COR-L47 (cell line): Measurements from ENCODE around the gene RAI1.

Experiments
- DNase-seq: peaks from one replicate; lab custom pipeline; 2025; lab: John Stamatoyannopoulos, UW

Gene RAI1

DNA sequence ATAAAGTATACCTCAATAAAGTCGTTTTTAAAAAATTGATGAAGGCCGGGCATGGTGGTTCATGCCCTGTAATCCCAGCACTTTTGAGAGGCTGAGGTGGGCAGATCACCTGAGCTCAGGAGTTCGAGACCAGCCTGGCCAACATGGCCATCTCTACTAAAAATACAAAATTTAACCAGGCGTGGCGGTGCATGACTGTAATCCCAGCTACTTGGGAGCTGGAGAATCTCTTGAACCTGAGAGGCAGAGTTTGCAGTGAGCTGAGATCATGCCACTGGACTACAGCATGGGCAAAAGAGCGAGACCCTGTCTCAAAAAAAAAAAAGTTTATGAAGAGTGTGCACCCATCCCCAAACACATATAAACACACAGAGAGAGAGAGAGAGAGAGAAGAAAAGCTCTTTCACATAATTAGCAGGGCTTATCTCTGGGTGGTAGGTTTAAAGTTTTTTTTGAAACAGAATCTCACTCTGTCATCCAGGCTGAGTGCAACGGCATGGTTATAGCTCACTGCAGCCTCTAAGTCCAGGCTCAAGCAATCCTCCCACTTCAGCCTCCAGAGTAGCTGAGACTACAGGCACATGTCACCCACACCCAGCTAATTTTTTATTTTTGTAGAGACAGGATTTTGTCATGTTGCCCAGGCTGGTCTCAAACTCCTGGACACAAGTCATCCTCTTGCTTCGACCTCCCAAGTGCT is 152.6 kb downstream of the RAI1 start:
- no peak for DNase-seq

DNA sequence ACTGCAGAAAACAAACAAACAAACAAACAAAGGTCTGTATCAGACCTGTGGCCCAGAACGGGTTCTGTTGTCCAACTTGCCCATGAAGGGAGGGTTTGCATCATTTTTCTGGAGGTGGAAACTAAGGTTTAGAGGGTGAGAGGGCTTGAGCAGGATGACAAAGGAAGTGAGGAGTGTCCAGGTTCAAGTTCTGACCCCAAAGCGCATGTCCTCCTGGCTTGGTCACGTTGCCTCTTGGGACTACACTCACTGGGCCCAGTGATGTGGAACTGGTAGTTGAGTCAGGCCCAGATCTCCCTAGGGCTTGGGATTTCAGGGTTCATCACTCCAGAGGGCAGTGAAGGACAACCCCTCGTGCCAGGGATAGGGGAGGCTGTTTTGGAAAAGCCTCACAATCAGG is 153.7 kb downstream of the RAI1 start:
- no peak for DNase-seq

- DNase-seq: no peak
Observed at GRCh38 chr17:17835415-17836249, 154.4 kb downstream of the RAI1 start.

DNA sequence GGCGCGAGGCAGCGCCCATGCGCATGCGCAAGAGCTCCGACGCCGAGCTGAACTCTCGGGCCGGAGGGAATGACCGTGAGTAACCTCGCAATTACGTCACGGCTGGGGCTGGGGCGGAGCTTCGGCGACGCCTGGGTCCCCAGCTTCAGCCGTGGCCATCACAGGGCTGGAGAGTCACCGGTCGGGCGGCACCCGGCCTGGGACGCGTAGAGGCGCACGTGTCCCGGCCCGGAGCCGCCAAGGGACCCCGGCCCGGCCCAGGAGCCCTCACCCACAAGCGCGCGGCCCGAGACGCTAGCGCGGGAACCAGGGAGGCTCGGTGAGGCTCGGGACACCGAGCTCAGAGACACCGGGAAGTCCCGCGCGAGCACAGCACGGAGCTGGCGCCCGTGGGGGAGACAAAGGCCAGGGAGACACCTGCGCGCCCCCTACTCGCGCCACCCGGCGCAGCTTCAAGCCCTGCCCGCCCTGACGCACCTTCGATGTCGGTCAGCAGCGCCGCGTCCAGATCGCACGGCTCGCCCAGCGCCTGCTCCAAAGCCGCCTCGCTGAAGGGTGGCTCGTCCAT is 155.1 kb downstream of the RAI1 start:
- DNase-seq: peak; percentile 86

DNA sequence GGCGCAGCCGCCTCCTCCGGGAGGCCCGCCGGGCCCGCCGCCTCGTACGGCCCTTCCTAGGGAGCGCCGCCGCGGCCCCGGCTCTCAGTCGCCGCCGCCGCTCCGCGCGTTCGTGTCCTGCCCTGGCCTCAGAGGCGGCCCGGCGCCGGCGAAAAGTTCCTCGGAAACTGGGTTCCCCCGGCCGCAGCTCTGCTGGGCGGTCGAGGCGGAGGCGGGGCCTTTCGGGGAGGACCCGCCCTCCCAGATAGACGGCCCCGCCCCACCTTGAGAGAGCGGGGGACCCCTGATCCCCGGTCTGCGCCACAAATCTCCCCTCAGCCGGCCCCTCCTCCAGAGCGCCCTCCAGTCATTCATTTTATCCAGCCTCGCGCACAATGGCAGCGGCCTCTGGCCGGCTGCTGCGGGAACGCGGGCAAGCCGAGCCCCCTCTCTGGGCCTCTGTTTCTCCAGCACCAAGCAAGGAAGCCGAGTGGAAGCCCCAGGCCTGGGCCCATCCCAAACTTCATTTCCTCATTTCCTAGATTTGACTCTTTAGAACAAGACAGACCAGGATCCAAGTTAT is 155.6 kb downstream of the RAI1 start, which contains the start of gene SREBF1:
Gene SREBF1, minus strand, starts transcription at position 169 of the 562 bp plus-strand sequence. CDS start 169 bp downstream, outside the sequence.
- DNase-seq: no peak

DNA sequence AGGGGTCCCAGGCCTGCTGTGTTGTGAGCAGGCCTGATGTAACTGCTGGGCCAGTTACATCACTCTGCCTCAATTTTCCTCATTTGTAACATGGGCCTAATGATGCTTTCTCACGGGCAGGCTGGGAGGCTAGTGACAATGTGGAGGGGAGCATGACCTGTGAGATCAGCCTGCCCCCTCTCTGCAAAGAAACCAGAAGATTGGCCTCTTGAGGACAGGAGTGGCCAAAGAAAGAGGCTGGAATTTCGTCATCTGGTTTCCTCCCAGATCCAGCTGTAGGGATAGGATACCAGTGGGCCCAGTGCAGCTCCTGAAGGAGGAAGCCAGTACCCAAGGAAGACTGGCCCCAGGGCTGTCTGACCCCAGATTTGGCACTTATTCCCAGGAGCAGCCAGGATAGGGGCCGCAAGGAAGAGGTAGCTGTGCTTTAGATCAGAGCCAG is 156.1 kb downstream of the RAI1 start:
- DNase-seq: no peak

- no peak for DNase-seq
Observed at GRCh38 chr17:17837966-17838962, 157.0 kb downstream of the RAI1 start.

- peak; percentile 65 for DNase-seq
Observed at GRCh38 chr17:17839791-17840707, 158.8 kb downstream of the RAI1 start.

- no peak for DNase-seq
Observed at GRCh38 chr17:17840751-17841591, 159.7 kb downstream of the RAI1 start.

- no peak for DNase-seq
Observed at GRCh38 chr17:17841601-17842025, 160.4 kb downstream of the RAI1 start.

DNA sequence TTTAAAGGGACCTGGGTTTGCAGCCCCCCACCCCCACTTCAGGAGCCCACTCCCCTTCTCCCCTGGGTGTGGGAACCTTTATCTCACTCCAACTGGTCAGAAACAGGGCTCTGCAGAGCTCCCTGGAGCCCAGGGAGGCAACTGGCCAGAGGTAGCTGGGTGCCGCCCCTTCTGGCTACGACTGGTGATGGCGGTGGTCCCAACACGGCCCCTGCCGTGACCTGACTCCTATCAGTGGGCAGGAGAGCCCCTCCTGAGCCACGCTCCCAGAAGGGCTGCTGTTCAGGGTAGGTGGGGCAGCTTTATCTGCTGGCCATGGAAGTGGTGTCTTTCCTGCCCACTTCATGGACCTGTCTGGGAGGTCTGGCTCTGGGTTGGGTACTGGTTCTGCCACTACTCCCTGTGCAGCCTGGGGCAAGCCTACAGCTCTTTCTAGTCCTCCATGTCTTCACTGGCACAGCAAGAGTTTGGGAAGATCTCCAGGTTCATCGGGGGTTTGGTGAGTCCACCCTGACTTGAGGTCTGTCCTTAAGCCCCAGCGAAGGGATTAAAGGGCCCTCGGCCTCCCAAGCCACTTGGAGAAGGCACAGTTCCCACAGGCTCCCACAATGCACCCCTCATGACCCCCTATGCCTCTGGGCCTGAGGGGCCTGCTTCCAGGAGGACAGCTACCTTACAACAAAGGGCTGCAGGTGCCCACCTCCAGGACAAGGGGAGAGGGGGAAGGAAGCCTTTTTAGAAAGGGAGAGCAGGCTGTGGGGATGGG is 161.0 kb downstream of the RAI1 start:
- no peak for DNase-seq

GRCh38 chr17:17843096-17843495 is 161.8 kb downstream of the RAI1 start:
- DNase-seq: no peak

DNA sequence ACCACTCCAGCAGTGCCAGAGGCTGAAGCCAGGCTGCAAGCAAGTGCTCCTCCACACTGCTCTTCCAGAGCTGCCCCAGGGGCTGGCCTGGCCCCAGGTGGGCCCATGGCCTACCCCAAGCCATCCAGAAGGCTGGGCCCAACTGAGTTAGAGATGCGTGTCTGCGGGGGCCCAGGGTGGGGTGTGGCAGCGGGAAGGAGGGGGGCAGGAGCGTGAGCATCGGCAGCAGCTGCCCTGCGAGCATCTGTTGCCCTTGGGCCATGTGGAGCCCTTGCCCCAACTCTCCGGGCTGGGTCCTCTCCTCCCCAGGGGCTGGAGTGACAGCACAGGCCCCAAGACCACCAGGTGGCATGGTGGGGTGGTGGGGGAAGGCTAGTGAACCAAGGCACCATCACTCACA is 162.8 kb downstream of the RAI1 start:
- DNase-seq: no peak

DNA sequence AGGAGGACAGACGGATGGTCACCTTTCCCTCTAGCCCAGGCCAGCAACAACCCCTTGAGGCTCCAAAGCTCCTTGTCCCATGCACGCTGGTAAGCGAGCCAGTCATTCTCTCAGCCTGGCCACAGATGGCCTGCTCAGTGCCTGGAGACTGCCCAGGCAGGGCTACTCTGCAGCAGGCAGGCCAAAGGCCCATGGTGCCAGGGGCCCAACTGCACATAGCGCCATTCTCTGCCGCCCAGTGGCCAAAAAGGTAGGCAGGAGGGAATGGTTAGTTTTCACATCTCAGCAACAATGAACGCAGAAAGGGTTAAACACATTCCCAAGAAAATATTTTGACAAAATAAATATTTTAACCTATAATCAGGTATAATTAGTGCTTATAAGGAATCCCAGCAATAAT is 163.2 kb downstream of the RAI1 start:
- DNase-seq: no peak

DNA sequence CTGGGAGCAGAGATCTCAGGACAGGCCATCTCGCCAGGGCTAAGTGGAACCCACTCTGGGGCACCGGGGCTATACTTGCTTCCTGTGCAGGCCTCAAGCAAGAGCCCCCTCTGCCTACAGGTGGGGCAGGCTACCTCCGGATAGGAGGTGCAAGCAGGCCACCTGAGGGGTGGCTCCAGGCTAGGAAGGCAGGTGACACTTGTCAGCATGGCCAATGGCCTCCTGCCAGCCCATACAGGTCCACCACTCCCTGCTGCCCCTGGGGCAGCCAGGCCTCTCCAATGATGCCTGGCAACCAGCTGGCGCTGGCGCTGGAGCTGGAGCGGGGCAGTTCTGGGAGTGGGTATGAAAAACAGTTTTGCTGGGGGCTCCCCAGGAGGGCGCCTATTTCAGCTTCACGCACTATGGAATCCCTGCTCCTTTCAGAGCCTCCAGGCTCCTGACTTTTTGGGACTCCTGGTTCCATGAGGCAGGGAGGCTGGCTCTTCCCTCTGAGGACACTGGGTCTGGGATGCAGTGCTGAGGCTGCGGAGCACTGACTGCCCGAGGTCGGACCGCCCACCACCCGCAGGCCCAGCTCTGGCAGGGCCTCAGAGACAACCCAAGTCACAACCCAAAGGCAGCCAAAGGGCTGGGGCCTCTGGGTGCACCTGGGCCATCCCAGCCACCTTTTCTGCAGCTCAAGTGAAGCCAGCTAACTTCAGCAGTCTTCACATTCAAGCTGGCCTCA is 164.0 kb downstream of the RAI1 start:
- DNase-seq: no peak

- DNase-seq: no peak
Observed at GRCh38 chr17:17846003-17846402, 164.7 kb downstream of the RAI1 start.

GRCh38 chr17:17846645-17847044 is 165.4 kb downstream of the RAI1 start:
- no peak for DNase-seq
